ENCODE data around the gene ATP5PB.

ATP5PB gene, protein sequence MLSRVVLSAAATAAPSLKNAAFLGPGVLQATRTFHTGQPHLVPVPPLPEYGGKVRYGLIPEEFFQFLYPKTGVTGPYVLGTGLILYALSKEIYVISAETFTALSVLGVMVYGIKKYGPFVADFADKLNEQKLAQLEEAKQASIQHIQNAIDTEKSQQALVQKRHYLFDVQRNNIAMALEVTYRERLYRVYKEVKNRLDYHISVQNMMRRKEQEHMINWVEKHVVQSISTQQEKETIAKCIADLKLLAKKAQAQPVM

DNA sequence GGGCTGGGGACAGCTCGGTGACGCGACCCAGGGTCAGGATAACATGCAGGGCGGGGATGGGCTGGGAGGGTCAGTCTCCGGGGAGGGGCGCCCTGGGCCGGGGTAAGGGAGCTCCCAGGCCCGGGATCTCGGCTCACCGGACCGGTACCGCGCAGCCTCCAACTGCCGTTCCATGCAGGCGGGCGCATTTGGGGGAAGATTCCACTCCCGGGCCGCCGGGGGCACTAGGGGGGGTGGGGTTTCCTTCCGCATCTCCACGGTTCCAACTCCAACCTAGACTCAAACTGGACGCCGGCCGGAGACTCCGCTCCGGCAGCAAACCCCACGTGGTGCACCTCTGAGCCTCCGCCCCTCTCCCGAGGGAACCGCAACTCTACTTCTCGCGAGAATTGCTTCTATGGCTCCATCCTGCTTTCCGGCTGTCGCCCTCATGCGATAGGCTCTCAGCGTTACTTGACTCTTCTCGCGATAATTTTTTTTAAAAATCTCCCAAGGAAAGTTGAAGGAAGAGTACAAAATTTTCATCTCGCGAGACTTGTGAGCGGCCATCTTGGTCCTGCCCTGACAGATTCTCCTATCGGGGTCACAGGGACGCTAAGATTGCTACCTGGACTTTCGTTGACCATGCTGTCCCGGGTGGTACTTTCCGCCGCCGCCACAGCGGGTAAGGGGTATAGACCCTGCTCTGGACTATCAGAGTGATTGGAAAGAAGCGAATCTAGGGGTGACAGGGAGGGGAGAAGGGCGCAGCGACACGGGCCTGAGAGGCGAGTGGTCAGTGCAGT, at the start of gene ATP5PB, which contains the start of gene WDR77:
ATP5PB (plus strand) TSS at position 547 of the 785 bp plus-strand sequence; CDS start at position 625, 78 bp downstream.
WDR77 (minus strand) TSS at position 339 of the 785 bp plus-strand sequence; CDS start at position 252, 87 bp downstream.
- DNase-seq: peak; percentile 94 to 99 (median 99)

DNA sequence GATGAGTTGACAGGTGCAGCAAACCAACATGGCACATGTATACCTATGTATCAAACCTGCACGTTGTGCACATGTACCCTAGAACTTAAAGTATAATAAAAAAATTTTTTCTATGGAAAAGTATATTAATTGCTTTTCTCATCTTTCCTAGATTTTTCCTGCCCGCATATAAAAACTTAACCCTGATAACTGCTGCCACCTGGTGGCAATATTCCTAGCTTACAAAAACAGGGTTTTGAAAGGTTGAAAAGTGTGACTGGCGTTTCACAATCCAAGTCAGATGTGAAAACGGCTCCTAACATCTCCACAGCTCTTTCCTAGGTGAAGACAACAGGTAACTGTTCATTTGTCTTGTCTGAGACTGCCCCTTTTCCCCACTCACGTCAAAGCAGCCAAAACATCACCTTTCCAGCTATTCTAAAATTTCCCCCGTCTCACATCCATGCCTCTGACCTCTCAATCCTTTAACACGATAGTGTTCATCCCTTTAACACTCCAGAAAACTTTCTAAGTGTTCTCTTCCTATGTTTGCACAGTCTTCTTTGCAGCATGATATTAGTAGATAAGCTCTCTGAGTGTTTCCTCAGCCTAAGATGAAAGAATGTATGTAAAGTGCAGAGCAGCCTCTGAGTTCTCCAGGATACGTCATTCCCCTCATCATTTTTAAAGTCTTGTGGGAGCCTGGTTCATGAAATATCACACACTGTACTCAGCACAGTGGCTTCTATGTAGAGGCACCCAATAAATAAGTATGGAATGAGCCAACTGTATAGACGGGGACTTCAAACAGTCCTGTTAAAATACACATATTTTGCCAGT, 49.3 kb upstream of the ATP5PB start:
- DNase-seq: peak; percentile 33 to 68 (median 64)

DNA sequence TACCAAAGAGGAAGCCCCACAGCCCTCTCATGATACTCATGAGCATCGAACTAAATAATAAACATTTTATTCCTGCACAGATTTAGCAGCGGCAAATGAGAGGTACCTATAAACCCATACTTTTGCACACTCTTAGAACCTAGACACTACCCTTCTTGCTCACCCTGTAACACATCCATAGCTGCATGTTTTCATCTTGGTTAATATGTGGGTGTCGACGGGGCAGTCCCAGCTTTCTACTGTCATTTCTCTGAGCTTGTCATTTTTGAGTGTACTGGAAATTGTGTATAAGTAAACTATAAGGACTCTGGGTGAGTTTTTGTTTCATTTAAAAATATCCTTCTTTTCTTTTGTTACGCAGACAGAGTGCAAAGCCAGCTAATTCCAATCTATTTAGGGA, 47.2 kb upstream of the ATP5PB start:
- DNase-seq: no peak

DNA sequence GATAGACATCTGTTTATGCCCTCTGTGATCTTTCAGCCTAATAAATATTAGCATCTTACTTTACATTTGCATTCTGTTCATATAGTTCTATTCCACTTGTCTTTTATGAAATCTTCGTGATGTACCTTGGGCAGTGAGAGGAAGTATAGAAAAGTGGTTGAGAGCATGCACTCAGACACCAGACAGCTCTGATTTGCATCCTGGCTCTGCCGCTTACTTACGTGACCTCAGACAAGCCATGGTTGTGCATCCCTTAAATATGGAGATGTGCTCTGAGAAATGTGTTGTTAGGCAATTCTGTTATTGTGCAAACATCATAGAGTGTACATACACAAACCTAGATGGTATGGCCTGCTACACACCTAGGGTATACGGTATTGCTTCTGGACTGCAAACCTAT, 44.7 kb upstream of the ATP5PB start:
- no peak for DNase-seq

DNA sequence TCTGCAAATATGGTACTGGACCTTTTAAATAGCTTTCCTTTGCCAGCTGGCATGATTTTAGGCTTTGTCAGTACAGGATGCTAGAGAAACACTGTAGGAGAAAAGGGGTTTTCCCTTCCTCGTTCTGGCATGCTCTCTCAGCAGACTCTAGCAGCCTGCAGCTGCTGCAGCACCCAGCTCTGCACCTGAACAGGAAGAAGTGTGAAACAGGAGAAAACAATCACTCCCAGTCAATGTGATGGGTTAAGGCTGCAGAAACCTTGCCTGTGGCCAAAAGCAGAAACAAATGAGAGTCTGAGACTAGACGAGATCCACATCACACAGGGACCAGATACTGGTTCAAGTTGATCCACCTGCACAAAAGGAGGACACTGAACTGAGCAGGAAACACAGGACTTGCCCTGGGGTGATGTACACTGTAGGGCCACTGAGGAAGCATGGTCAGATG, 42.9 kb upstream of the ATP5PB start:
- peak in 2 of 3 experiments; percentile 20 to 53 for DNase-seq

DNA sequence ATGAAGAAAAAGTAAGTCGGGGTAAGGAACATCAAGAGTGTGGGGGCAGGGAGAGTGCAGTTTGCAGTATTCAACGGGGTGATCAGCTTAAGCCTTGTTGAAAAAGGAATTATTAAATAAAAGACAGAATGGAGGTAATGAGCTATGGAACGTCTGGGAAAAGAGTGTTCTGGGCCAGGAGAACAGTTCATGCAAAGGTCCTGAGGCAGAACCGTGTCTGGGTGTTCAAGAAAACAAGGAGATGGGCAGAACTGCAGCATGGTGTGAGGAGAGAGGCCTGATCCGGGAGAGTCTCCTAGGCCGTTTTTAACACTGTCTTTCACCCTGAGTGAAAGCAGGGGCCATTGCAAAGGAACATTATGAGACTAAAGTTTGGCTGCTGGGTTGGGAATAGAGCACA, 42.0 kb upstream of the ATP5PB start:
- no peak for DNase-seq

DNA sequence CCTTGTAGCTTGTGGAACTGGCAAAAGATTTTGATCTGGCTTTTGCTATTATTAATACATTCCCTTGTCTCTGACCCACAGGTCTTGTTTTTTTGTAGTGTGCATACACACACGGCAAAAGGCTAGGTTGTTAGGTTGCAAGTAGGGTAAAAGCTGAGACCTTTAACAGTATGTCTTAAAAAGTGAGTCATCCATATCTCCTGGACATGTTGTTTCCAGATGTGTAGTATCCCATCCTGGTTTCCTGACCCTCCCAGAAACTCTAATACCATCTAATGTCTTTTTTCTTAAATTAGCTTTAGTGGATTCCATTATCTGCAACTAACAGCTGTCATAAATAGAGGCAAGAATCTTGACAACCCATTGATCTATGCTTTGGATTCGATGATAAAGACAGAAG, 36.4 kb upstream of the ATP5PB start:
- DNase-seq: no peak

DNA sequence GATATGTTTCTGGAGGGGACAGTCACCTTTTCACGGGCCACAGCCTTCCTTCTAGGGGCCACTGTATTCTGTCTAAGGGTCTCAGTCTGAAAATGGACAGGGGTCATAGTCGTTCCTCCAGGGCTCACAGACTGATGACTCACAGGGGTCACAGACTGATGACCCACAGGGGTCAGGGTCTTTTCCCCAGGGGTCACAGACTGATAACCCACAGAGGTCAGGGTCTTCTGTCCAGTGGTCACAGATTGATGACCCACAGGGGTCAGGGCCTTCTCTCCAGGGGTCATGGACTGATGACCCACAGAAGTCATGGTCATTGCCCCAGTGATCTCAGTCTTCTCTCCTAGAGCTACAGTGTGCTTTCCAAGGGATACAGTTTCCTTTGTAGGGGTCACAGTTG, 34.5 kb upstream of the ATP5PB start:
- no peak for DNase-seq

DNA sequence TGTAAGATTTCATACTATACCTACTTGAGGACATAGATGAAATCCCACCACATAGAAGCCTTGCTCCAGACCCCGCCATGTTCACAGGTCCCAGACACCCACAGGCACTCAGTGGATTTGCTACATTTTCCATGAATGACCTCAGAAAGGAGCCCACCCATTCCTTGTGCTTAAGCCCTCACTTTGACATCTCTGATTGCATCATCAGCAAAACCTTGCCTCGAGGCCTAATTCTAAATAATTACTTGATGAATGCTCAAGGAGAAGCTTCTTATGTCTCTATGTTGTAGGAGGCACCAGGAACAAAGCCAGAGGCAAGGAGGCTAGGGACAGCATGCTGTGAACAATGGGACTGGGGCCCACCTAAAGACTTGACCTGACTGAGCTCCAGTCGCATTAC, 33.8 kb upstream of the ATP5PB start:
- no peak for DNase-seq

DNA sequence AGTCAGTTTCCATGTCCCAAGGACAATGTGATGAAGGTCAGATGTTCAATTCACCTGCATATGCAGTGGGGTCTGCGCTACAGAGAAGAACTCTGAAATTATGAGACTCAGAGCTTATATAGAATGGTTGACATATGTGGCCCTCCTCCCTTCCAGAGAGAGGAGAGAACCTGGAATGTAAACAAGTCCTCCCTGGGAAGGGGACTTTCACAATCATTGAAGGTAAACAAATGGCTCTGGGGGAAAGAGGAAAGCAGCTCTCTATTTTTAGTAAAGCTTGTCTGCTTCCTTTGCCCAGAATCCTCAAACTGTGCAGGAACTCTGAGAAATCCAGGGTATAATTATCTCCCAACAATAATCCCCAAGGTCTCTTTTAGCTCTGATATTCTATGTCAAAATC, 31.5 kb upstream of the ATP5PB start:
- peak in 1 of 3 experiments; percentile 9 for DNase-seq

DNA sequence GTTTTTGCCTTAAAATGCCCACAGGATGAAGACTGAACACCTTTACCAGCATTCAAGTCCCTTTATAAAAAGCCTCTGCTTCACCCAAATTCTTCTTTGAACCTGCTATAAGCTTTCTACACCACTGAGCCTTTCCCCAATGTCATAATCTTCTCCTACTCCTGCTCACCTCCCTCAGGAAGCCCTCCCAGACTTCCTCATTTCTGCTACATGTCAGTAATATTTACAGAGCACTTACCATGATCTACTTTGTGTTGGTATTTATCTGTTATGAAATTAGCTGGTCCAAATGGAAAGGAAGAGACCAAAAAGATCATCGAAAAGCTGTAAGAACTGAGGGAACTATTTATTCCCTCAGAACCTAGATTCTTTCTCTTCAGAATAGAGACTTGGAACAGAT, 30.2 kb upstream of the ATP5PB start:
- no peak for DNase-seq

DNA sequence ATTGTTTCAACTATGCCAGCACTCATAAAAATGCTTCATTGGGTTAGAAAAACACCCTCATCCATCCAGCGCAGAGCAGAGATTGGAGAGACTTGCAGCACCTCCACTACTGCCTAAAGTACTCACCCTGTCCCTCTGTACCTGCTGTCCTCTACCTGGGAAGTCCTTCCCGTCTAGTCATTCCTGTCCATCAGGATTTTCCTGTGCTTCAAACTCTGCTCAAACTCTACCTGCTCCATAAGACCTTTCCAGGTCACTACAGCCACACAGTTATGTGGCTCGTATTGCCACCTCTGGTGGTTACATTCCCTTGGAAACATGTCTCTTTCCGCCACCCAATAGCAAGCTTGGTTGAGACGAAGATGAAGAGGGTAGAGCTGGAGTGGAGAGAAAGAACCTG, 28.9 kb upstream of the ATP5PB start:
- DNase-seq: no peak

DNA sequence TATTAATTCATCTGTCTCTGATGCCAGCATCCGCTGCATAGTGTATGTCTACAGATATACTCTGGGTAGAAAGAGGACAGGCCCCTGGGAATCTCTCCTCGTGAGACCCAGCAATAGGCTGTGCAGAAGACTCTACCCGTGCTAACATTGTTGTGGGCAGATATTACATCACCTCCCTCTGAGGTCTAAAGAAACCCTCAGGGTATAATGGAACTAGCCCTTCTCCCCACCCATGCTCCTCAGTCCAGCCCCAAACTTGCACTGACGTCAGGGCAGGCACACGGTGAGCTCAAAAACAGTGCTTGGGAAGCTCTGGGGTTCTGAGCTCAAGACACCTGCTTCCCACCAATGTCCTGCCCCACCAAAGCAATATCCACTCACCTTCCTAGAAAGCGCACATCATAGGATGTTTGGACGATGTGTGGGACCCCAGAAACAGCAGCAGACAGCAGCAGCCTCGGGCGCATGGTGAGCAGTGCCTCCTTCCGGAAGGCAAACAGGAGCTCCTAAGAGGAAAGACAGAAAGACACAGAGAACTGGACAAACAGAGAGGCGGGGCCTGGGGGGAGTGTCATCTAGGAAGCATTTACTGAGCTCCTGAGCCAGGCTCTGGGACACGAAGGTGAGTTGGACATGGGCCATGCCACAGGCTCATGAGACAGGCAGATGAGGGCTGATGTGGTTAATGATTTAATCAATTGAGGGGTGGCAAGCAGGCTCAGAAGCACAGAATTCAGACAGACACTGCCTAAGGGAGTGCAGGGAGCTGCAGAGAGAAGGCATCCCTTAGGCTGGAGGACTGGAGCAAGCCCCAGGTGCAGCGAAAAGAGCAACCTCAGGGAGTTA, 26.5 kb upstream of the ATP5PB start:
- DNase-seq: no peak

DNA sequence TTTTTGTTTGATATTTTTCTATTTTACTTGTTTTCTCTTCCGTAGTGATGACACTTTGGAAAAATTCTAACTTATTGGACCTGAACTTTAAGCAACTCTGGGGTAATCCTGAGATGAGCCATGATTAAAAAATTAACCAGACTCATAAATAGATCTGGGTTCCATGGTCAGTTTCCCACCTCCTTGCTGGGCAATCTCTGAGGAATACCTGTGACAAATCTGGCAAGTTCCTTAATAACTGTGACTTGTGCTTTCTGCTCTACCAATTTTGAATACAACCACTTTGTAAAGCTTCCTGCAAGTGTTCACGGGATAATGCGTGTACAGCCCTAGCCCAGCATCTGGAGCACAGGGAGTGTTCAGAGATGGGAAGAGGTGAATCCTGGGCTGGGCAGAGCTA, 25.0 kb upstream of the ATP5PB start:
- no peak for DNase-seq

DNA sequence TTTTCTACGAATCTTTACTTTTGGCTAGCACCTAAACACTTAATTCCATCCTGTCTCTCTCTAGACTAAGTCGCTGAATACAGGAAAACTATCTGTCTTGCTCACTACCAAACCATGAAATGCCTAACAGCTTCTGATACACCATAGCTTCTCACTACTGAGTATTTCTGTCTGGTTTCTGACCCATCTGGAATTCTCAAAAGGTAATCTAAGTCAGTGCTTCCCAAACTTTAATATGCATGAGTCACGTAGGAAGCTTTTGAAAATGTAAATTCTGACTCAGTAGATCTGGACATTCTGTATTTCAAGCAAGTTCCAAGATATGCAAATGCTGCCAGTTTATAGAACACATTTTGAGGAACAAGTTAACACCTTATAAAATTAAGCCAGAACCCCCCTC, 12.5 kb upstream of the ATP5PB start:
- no peak for DNase-seq

DNA sequence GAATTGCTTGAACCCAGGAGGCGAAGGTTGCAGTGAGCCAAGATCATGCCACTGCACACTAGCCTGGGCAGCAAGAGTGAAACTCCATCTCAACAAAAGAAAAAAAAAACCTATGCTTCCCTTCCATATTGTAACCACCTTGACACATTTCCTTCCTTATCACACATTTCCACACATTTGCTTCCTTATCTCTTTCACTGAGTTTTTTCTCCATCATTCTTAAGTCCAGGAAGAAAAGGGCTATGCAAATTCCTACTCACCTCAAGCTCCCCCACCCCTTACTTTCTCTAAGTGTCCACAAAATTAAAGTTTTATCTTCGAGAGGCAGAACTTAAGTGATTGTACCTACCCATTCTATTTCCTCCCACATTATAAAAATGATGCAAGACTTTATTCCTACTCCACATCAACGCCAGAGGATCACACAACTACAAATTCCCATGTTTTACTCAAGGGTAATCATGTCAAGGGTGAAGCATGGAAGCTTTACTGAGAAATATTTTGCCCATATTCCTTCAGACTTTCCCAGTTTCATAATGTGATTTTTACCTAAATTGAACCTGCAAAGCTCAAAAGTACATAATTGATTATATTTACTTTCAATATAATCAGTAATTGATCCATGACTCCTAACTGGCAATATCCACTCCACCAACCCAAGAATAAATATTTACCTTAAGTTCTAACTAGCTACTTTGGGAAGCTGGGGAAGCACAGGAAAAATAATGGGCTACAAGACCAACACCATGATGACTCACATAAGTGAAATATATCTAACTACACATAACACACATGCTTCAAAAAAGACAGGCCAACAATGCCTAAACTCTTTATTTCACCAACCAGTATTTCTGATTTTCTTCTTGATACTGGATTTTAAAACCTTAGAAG, 9.6 kb upstream of the ATP5PB start:
- DNase-seq: no peak

DNA sequence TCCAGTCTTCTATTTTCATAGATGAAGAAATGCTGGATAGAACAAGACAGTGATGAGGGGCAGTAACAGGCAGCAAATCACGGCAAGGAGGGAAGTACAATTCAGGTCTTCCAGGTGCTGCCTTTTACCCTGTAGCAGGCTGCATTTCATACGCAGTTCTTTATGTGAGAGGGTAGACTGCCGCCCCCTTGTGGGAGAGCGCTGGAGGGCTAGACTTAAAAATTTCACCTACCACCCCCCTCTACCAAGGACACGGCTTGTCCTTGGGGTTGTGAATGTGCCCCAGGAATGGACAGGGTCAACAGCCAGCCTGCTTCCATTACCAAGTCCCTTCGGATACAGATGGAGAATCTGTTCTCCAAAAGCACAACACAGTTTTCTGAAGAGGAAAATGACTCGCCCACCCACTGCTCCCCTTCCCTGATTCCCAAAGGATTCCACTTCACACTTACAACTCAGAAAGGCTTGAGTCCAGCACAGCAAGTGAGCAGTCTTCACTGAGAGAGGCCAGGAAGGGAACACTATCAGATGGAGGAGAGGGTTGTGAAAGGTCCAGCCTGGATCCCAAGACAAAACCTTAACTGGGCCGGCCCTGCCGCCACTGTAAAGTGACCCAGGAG, 7.6 kb upstream of the ATP5PB start:
- DNase-seq: no peak

DNA sequence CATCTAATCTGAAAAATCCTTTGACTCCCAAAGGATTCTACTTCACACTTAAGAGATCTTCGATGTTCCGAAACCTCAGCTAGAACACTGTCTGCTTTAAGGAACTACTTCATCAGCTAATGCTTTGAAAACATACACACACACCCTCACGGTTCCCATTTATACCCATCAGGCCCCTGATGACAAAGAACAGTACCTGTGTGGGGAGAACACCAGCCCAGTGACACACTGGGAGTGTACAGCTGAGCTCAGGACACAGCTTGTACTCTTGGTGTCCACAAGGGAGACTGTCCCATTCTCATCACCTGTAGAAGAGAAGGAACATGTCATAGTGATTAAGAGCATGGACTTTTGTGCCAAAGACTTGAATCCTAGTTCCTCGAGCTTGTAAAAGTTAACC, 6.8 kb upstream of the ATP5PB start:
- DNase-seq: no peak

DNA sequence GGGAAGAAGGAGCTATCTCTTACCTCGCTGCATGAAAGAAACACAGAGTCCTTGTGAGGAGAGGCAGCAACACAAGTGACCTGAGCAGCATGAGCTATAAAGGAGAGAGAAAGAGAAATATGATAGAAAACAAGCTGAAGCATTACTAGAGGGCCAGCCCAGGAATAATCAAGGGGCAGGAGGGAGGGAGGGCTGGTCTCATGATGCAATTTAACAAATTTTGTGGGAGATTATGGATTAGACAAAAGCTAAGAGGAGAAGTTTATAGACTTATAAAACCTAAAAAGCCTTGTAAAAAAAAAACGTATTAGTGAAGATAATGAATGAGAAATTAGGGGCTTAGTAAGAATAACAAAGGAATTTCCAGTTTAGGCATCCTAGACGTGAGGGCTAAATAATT, 5.2 kb upstream of the ATP5PB start:
- DNase-seq: no peak

DNA sequence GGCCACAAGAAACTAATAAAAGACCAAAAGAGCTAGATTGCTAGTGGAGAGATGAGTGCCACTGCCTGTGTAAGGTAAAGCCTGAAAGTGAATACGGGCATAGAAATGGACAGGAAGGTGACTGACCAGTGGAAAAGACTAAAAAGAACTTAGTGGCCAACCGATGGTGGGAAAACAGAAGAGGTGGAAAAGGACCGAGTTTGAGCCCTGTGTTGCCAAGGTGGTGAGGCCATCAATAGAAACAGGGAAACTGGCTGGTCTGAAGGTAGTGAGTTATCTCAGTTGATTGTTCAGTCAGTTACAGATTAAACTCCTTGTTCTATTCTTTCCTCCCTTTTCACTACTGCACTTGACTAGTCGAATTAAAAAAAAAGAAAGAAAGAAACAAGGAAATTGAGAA, 2.7 kb upstream of the ATP5PB start:
- DNase-seq: no peak

All from NCI-H1417 (cell line).